Activated CD8-positive, alpha-beta T cell treated with anti-CD3 and anti-CD28 coated beads for 36 hours (primary cell): Measurements from ENCODE around the gene HNRNPDL. TPM values are rescaled to one million over a fixed set of nuclear protein-coding genes. Genes with fewer than 3 reads are reported as not detected.
A peak's percentile ranks its signal among the peaks of the same experiment; 100 is the strongest.

Source experiments
- ATAC-seq: fragments of 200-7000 bp; cut with Tn5 transposase; one replicate; pipeline ENCODE4 v1.10.0; 2021; ENCODE audit warnings: mild to moderate bottlenecking, moderate library complexity
- CTCF ChIA-PET: fragments of 350-600 bp; sonication (Branson Sonifier 250); formaldehyde crosslinking; loops from one replicate; lab custom pipeline; 2021; ENCODE audit warnings: antibody characterized with exemption; lab: Charles Lee
- POLR2A ChIA-PET: fragments of 350-600 bp; sonication (Branson Sonifier 250); formaldehyde crosslinking; loops from one replicate; lab custom pipeline; 2021; ENCODE audit warnings: antibody characterized with exemption; lab: Charles Lee
- DNase-seq: peaks from one replicate; pipeline ENCODE4 v3.0.0-alpha.2; 2020
- H3K27ac Mint-ChIP-seq: one replicate; pipeline ENCODE4 v1.8.0; 2021; ENCODE audit warnings: mild to moderate bottlenecking, mixed read lengths
- H3K27me3 Mint-ChIP-seq: one replicate; pipeline ENCODE4 v1.8.0; 2021; ENCODE audit warnings: mixed read lengths
- H3K36me3 Mint-ChIP-seq: one replicate; pipeline ENCODE4 v1.8.0; 2021; ENCODE audit warnings: low read depth, mixed read lengths
- H3K4me1 Mint-ChIP-seq: one replicate; pipeline ENCODE4 v1.8.0; 2021; ENCODE audit warnings: low read depth, mixed read lengths
- H3K4me3 Mint-ChIP-seq: one replicate; pipeline ENCODE4 v1.8.0; 2021; ENCODE audit warnings: mild to moderate bottlenecking, moderate library complexity, mixed read lengths
- H3K9me3 Mint-ChIP-seq: one replicate; pipeline ENCODE4 v1.8.0; 2021; ENCODE audit warnings: mixed read lengths
- intact Hi-C: fragments of 100-400 bp; cut with micrococcal nuclease; formaldehyde crosslinking; loops from one replicate; pipeline ENCODE4 v1.10.0; 2022
- total RNA-seq, 2 experiments: library from RNA; stranded (reverse); gene quantifications; one replicate each; pipeline ENCODE4 v1.2.3, GENCODE V29; 2021
- TF ChIP-seq, protein P1 (sequence below): fragments of 200-600 bp; IDR thresholded peaks from one replicate; pipeline ENCODE4 v1.8.0; 2022; ENCODE audit warnings: antibody characterized with exemption, mild to moderate bottlenecking

Gene HNRNPDL
- total RNA-seq, 2 experiments from 2014 or later, result 330 to 339 TPM

- ChIA-PET CTCF (interaction anchor here (0.9 kb wide), 1 partner anchor 304 kb away, joined by 3 read pairs; no protein-coding TSS in a partner anchor), POLR2A (interaction anchor here (0.6 to 0.8 kb wide), 2 partner anchors 13 to 19 kb away, joined by 3 read pairs; no protein-coding TSS in a partner anchor)
- Mint-ChIP-seq H3K4me3 (no peak overlapping the region), H3K9me3 (no peaks in the 10 kb centered on the region), H3K36me3 (peaks cover 69% of the 10 kb centered on the region), H3K4me1 (peaks cover 72% of the 10 kb centered on the region), H3K27me3 (no peaks in the 10 kb centered on the region), H3K27ac (peak overlapping the region; percentile 95)
- intact Hi-C loops, result no loop called here
- no peak for ATAC-seq
- TF ChIP-seq, protein P1, sequence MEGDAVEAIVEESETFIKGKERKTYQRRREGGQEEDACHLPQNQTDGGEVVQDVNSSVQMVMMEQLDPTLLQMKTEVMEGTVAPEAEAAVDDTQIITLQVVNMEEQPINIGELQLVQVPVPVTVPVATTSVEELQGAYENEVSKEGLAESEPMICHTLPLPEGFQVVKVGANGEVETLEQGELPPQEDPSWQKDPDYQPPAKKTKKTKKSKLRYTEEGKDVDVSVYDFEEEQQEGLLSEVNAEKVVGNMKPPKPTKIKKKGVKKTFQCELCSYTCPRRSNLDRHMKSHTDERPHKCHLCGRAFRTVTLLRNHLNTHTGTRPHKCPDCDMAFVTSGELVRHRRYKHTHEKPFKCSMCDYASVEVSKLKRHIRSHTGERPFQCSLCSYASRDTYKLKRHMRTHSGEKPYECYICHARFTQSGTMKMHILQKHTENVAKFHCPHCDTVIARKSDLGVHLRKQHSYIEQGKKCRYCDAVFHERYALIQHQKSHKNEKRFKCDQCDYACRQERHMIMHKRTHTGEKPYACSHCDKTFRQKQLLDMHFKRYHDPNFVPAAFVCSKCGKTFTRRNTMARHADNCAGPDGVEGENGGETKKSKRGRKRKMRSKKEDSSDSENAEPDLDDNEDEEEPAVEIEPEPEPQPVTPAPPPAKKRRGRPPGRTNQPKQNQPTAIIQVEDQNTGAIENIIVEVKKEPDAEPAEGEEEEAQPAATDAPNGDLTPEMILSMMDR, result no peak
- DNase-seq, result no peak
Measured at GRCh38 chr4:82434949-82435348, 4.7 kb upstream of the HNRNPDL start.

DNA sequence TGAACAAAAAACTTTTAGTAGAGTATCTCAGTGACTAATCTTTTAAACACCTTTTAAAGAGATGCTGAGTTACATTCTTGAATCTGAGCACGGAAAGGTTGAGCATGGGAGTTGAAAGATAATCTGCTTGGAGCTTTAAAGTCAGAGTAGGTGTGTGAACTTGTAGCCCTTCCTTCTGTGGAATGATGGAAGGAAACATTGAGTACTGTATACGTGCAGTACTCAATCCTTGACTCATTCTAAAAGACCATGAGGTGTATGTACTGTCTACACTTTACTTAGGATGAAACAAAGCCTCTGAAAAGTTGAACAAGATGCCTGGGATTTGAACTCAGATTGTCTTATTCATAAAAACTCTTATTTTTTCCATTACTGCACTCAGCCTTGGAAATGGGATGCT is 3.5 kb upstream of the HNRNPDL start:
- Mint-ChIP-seq H3K9me3 (no peaks in the 10 kb centered on the region), H3K27ac (peak overlapping the region; percentile 95), H3K36me3 (peaks cover 67% of the 10 kb centered on the region), H3K4me3 (peak overlapping the region; percentile 63), H3K27me3 (no peaks in the 10 kb centered on the region), H3K4me1 (peaks cover 60% of the 10 kb centered on the region)
- DNase-seq, result no peak
- intact Hi-C loops, result no loop called here
- ATAC-seq, result peak; percentile 22
- TF ChIP-seq, protein P1, result no peak
- CTCF ChIA-PET, result no interaction called here
- POLR2A ChIA-PET, result interaction anchor here (8.1 kb wide), 1 partner anchor 60 kb away, joined by 193 read pairs; the partner anchor contains the start of gene HNRNPD

DNA sequence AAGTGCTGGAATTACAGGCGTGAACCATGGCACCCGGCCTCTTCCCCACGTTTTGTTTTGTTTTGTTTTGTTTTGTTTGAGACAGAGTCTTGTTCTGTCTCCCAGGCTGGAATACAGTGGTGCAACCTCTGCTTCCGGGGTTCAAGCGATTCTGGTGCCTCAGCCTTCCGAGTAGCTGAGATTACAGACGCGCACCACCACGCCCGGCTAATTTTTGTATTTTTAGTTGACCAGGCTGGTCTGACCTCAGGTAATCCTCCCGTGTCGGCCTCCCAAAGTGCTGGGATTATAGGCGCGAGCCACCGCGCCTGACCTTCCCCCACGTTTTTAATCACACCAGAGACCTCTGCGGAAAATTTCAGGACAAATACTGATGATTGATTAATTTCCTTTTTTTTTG is 2.3 kb upstream of the HNRNPDL start:
- POLR2A ChIA-PET, result interaction anchor here (1.1 to 8.1 kb wide), 2 partner anchors 15 to 59 kb away, joined by 4 to 193 read pairs; partner anchors contain the start of gene HNRNPD
- H3K27me3 Mint-ChIP-seq, result no peaks in the 10 kb centered on the region
- ATAC-seq, result no peak
- DNase-seq, result no peak
- peaks cover 74% of the 10 kb centered on the region for H3K36me3 Mint-ChIP-seq
- peak overlapping the region; percentile 85 for H3K27ac Mint-ChIP-seq
- peak overlapping the region; percentile 97 for H3K4me3 Mint-ChIP-seq
- CTCF ChIA-PET, result no interaction called here
- intact Hi-C loops, result no loop called here
- H3K4me1 Mint-ChIP-seq, result peaks cover 48% of the 10 kb centered on the region
- TF ChIP-seq, protein P1, result no peak
- no peaks in the 10 kb centered on the region for H3K9me3 Mint-ChIP-seq

DNA sequence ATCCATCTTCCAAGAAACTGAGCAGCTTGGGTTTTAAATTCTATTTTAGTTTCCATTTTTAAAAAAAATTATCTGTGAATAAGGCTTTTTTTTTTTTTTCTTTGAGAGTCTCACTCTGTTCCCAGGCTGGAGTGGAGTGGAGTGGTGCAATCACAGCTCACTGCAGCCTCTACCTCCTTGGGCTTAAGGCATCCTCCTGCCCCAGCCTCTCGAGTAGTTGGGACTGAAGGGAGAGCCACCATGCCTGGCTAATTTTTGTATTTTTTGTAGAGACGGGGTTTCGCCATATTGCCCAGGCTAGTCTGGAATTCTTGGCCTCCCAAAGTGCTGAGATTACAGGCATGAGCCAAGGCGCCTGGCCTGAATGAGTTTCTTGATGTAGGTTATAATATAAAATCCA is 1.6 kb upstream of the HNRNPDL start:
- no peaks in the 10 kb centered on the region for H3K27me3 Mint-ChIP-seq
- ChIA-PET POLR2A (interaction anchor here (0.6 to 8.1 kb wide), 8 partner anchors 10 to 147 kb away, joined by 3 to 193 read pairs (median 4); partner anchors contain the start of gene HNRNPD), CTCF (interaction anchor here (1.6 kb wide), 1 partner anchor 10 kb away, joined by 9 read pairs; no protein-coding TSS in a partner anchor)
- peak overlapping the region; percentile 97 for H3K4me3 Mint-ChIP-seq
- H3K27ac Mint-ChIP-seq, result peak overlapping the region; percentile 85
- no peak for DNase-seq
- peaks cover 74% of the 10 kb centered on the region for H3K36me3 Mint-ChIP-seq
- peaks cover 46% of the 10 kb centered on the region for H3K4me1 Mint-ChIP-seq
- TF ChIP-seq, protein P1, result no peak
- intact Hi-C loops, result no loop called here
- no peaks in the 10 kb centered on the region for H3K9me3 Mint-ChIP-seq
- no peak for ATAC-seq

DNA sequence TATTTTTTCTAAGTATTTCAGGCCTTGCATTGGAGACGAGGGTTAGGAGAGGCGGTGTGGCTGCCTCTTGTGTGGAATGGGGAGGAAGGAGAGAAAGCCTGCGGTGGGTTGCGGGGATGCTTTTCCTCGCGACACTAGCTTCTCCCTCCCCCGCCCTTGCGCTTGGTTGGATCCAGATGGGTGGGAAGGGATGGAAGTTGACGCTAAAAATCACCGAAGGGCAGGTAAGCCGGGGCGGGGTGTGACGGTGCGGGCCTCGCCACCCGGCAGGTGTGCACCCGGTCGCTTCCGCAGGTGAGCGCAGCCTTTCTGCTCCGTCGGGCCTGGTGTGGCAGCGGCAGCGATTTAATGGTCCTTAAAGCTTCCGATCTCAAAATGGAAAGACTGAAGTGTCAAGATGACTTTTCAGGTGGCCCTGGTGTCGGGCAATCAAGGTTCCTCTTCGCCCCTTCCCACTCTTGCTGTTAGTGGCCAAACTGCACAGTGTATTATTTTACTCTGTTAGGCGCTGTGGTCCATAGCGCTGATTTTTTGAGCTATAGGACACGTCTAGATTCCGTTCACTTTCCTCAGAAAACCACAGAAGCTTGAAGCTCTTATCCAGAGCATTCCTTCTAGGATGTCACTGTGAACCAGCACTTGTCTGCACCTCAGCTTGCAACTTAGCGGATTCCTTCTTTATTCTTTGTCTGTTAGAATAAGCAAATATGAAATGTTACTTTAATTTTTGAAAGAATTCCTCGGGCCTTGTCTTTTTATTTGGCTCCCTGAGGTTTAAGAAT is 893 bp upstream of the HNRNPDL start:
- ChIA-PET CTCF (interaction anchor here (0.8 to 1.6 kb wide), 2 partner anchors 10 to 308 kb away, joined by 3 to 9 read pairs; no protein-coding TSS in a partner anchor), POLR2A (interaction anchor here (0.6 to 8.1 kb wide), 8 partner anchors 9 to 147 kb away, joined by 3 to 193 read pairs (median 4); partner anchors contain the start of gene HNRNPD)
- H3K36me3 Mint-ChIP-seq, result peaks cover 74% of the 10 kb centered on the region
- H3K9me3 Mint-ChIP-seq, result no peaks in the 10 kb centered on the region
- H3K4me1 Mint-ChIP-seq, result peaks cover 47% of the 10 kb centered on the region
- peak overlapping the region; percentile 97 for H3K27ac Mint-ChIP-seq
- H3K4me3 Mint-ChIP-seq, result peak overlapping the region; percentile 97
- DNase-seq (peak; percentile 59), ATAC-seq (no peak)
- intact Hi-C loops, result no loop called here
- no peaks in the 10 kb centered on the region for H3K27me3 Mint-ChIP-seq
- TF ChIP-seq, protein P1, result no peak
